ENCODE results near the gene FSD2.
"Not testable (repeated sequence)": the region's sequence is repeated elsewhere in the genome, so short reads cannot be mapped to it uniquely, and the experiment has no call there.

FSD2 gene

DNA sequence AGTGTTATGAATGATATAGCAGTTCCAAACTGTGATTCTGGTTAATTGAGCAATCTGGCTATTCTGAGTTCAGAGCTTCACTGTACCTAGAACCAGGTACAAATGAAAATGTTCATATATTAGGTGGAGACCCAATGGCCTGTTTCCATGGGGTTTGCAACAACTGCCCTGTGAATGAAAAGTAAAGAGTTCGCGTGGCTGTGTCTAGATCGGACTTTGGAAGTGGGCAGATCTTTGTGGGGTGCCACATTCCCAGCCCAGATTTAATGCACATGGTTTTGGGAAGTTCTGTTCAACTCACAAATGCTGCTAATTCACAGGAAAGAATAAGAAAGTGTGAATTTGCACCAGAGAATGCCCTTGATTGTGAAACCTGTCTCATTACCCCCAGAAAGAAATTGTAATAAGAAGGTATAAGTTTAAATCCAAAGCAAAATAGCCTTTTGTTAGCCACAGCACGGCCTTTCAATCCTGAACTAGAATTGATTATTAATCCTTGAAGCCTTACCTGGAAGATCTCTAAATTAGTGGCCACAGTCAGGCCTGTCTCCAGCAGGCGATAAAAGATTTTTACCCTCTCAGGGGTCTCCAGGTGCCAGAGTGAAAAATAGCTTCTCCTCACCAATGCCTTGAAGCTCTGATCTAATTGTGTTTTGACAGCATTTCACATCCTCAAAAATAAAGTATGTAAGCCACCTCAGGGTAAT lies 26.2 kb upstream of the FSD2 start:
- DNase-seq (ENCODE audit: low read depth, low spot score): no peak

DNA sequence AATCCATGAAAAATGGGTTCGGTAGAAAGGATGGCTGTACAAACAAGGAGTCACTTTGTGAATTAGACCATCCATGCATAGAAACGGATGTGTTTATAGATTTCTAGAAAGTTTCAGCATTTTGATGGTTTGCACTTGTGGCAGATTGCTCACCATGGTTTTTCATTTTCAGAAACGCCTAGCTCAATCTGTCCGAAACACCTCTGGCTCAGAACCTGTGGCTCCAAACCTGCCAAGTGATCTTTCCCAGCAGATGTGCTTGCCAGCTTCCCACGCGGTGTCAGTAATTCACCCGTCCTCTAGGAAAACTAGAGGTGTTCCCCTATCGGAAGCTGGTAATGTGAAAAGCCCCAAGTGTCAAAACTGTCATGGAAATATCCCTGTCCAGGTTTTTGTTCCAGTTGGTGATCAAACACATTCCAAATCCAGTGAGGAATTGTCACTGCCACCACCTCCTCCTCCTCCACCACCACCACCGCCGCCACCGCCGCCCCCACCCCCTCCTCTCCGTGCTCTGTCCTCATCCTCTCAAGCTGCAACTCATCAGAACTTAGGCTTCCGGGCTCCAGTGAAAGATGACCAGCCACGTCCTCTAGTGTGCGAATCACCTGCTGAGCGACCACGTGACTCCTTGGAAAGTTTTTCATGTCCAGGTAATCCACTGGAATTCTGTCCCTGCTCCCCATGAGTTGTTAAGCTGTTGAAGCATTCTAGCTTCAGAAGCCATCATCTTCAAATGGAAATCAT lies 24.7 kb upstream of the FSD2 start:
- DNase-seq (ENCODE audit: low read depth, low spot score): no peak

- DNase-seq (ENCODE audit: low read depth, low spot score): no peak
Observed at GRCh38 chr15:82829234-82829633, 23.4 kb upstream of the FSD2 start.

GRCh38 chr15:82828075-82828474 lies 22.2 kb upstream of the FSD2 start:
- no peak for DNase-seq (ENCODE audit: low read depth, low spot score)

DNA sequence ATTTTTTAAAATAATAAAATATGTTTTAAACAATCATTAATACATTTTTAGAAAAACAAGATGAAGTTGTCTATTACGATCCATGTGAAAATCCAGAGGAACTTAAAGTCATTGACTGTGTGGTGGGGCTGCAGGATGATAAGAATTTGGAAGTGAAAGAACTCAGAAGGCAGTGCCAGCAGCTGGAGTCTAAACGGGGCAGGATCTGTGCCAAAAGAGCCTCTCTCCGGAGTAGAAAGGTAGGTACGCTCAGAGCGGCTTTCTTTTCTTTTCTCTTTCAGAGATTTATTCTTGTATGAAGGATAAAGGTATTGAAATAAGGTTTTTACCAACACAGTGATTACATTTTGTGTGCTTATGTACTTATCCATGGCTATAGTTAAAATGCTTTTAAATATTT lies 17.2 kb upstream of the FSD2 start:
- no peak for DNase-seq (ENCODE audit: low read depth, low spot score)

GRCh38 chr15:82821851-82822250 lies 16.0 kb upstream of the FSD2 start:
- not testable (repeated sequence) for DNase-seq (ENCODE audit: low read depth, low spot score)

DNA sequence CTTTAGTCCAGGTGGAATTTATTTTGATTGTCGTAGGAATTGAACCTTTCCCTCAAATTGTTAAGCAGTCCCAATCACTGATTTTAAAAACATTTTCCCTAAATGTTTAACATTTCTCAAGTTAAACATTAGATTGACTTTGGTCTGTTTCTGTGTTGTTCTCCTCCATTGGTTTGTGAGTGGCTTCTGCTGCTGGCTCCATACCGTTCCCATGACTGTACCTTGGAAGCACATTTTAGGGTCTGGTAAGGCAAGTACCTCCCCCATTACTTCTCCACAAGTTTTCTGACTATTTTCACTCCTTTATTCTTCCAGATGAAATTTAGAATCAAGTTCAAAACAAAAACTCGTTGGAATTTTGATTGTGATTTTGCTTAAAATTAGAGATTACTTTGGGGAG lies 15.5 kb upstream of the FSD2 start:
- DNase-seq (ENCODE audit: low read depth, low spot score): not testable (repeated sequence)

GRCh38 chr15:82820128-82820527 lies 14.3 kb upstream of the FSD2 start:
- no peak for DNase-seq (ENCODE audit: low read depth, low spot score)

DNA sequence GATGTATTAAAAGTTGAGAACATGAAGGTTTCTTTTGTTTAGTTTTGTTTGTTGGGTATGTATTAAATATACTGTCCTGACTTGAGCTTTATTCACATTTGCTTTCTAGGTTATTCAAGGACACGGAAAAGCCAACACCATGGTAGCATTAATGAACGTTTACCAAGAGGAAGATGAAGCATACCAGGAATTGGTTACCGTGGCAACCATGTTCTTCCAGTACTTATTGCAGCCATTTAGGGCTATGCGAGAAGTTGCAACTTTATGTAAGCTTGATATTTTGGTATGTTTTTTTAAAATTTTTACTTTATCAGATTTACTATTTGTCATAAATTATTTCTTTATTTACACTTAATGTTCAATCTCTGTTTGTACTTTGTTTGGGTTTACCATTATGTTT lies 7.1 kb upstream of the FSD2 start:
- DNase-seq (ENCODE audit: low read depth, low spot score): no peak

GRCh38 chr15:82810890-82811426 lies 5.1 kb upstream of the FSD2 start:
- peak; percentile 24 for DNase-seq (ENCODE audit: low read depth, low spot score)

DNA sequence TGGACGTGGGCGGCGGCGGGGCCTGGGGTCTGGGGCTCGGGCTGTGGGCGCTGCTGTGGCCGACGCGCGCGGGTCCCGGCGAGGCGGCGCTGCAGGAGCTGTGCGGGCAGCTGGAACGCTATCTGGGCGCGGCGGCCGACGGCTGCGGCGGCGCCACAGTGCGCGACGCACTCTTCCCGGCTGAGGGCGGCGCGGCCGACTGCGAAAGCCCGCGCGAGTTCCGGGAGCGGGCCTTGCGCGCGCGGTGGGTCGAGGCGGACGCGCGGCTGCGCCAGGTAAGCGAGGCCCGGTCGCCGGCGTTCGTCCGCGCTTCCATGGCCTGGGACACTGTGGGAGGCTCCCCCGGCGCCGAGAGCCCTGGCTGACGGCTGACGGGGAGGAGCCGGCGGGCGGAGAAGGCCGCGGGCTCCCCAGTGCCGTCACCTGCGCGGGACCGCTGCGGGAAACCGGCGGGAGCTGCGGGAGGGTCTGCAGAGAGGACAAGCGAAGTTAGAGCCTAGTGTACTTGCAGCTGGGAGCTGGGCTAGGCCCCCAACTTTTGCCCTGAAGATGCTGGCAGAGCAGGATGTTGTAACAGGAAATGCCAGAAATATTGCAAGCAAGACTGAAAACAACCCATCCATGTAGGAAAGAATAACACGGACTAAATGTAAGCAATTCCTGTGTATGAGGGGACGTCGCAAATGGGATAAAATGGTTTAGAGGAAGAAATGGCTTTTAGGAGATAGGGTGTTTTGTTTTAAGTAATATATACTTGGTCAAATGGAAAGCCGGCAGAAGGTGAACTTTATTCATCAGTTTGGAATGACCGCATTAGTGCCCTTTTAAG lies 4.4 kb upstream of the FSD2 start:
- DNase-seq (ENCODE audit: low read depth, low spot score): no peak

- DNase-seq (ENCODE audit: low read depth, low spot score): peak; percentile 93
Observed at GRCh38 chr15:82809308-82810060, 3.6 kb upstream of the FSD2 start, which contains the start of gene WHAMM. WHAMM (plus strand) TSS chr15:82809628; CDS start chr15:82809727, 99 bp downstream.

DNA sequence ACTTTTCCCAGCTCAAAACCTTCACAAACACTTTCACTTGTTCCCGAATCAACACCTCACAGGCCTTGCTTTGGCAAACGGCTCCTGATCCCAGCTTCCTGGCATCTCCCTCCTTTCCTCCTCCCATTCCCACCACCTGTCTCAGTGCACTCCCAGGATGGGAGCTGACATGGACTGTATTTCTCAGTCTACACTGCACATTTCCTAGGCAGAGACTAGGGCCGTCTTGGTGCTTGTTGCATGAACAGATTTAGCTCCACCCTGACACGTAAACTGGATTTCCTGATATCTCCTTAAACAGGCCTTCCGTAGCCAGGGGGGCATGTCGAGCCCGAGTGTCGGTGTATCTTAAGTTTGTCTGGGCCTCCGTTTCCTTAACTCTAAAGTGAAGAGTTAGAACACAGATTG lies 2.8 kb upstream of the FSD2 start:
- no peak for DNase-seq (ENCODE audit: low read depth, low spot score)

GRCh38 chr15:82807920-82808633 lies 2.2 kb upstream of the FSD2 start:
- no peak for DNase-seq (ENCODE audit: low read depth, low spot score)

- no peak for DNase-seq (ENCODE audit: low read depth, low spot score)
Observed at GRCh38 chr15:82804575-82804949, 1.3 kb downstream of the FSD2 start.

GRCh38 chr15:82803793-82804574 lies 1.9 kb downstream of the FSD2 start:
- DNase-seq (ENCODE audit: low read depth, low spot score): no peak

- no peak for DNase-seq (ENCODE audit: low read depth, low spot score)
Observed at GRCh38 chr15:82802497-82802896, 3.4 kb downstream of the FSD2 start.

- DNase-seq (ENCODE audit: low read depth, low spot score): no peak
Observed at GRCh38 chr15:82799183-82799841, 6.6 kb downstream of the FSD2 start.

- DNase-seq (ENCODE audit: low read depth, low spot score): no peak
Observed at GRCh38 chr15:82798531-82799166, 7.2 kb downstream of the FSD2 start.
